Measurements from ENCODE around the gene CDH13.

- TF ChIP-seq EZH2 (IDR thresholded peaks at IDR 0.05; ENCODE audit: low read depth, low read length, severe bottlenecking) (no peak), CTCF (IDR thresholded peaks at IDR 0.05; ENCODE audit: control extremely low read depth in 1 of 3, insufficient read depth in 1 of 3, low read depth in 1 of 3, low read length in 3 of 3) (no peak), POLR2A (IDR thresholded peaks at IDR 0.05; ENCODE audit: control extremely low read depth in 1 of 2, low read depth in 2 of 2, low read length in 2 of 2) (no peak), JUN (IDR thresholded peaks at IDR 0.05; ENCODE audit: low read depth, low read length) (no peak), EGR1 (IDR thresholded peaks at IDR 0.05; ENCODE audit: borderline replicate concordance, low read depth, low read length) (no peak), POLR2AphosphoS5 (IDR thresholded peaks at IDR 0.05; ENCODE audit: low read depth, low read length) (no peak), SP1 (IDR thresholded peaks at IDR 0.05; ENCODE audit: low read depth, low read length) (no peak), RFX5 (IDR thresholded peaks at IDR 0.05; ENCODE audit: borderline replicate concordance, low read depth, low read length) (no peak), GABPA (IDR thresholded peaks at IDR 0.05; ENCODE audit: borderline replicate concordance, insufficient read depth, low read length) (no peak), TAF1 (IDR thresholded peaks at IDR 0.05; ENCODE audit: low read depth, low read length) (no peak), CHD7 (IDR thresholded peaks at IDR 0.05; ENCODE audit: insufficient replicate concordance, low read length) (no peak), MAX (IDR thresholded peaks at IDR 0.05) (no peak), ATF3 (IDR thresholded peaks at IDR 0.05; ENCODE audit: insufficient read depth, low read depth, low read length) (no peak)
Observed at GRCh38 chr16:83397601-83398291, 771.0 kb downstream of the CDH13 start.
